GM21576 (cell line): Measurements from ENCODE around the gene MYL6B.
A peak's percentile ranks its signal among the peaks of the same experiment; 100 is the strongest.
"Not testable (repeated sequence)": the region's sequence is repeated elsewhere in the genome, so short reads cannot be mapped to it uniquely, and the experiment has no call there.

Source experiments
- ATAC-seq: cut with Tn5 transposase; IDR thresholded peaks from one replicate; pipeline ENCODE4 v1.9.1; 2021; ENCODE audit warnings: mild to moderate bottlenecking, moderate library complexity; ENCODE audit not compliant: unreplicated experiment

MYL6B gene

DNA sequence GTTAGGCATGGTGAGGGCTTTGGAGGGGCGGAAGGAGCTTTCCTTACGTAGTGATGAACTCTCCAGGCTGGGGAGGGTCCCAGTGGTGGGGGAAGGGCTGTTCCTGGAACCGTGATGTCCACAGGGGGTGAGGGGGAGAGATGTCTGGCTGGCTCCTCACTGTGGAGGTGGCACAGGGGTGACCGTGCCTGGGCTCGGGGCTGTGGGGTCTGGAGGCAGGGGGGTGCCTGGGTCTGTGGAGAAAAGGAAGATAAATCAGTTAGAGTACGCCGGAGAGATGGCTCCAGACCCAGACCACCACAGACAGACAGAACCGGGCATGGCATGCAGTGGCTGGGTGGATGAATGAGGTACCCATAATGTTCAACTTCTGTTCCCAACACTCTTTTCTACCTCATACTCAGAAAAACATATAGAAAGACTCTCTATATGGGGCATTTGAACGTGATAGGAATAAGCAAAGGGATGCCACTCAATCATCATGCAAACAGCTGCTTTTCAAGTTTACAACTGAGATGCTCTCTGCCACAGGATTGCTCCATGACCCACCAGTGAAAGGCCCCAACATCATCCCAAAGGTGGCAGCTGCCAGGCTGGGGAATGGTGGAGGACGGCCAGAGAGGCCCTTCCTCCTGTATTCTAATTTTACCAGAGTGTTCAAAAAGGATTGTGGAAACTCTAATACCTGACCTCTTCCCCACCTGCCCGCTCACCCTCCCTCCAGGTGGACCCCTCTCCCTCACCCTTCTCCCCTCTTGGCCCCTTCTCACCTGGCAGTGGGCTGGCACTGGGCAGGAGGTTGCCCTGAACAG is 11.4 kb downstream of the MYL6B start:
- ATAC-seq, result no peak

DNA sequence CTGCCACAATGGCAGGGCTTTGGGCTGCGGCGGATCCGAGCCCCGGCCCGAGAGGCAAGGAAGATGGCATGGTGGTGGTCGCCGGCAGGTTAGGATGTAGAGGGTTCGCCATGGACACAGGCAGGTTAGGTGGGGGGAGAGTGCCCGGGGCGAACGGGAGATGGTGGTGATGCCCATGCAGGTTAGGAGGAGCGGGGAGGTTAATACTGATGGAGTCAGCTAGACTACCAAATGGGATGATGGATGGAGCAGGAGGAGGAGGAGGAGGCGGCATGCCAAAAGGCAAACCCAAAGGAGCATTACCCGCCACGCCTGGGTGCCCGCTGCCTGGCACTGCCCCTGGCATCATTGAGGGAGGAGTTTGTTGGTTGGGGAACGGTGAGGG is 11.9 kb downstream of the MYL6B start:
- ATAC-seq, result no peak

DNA sequence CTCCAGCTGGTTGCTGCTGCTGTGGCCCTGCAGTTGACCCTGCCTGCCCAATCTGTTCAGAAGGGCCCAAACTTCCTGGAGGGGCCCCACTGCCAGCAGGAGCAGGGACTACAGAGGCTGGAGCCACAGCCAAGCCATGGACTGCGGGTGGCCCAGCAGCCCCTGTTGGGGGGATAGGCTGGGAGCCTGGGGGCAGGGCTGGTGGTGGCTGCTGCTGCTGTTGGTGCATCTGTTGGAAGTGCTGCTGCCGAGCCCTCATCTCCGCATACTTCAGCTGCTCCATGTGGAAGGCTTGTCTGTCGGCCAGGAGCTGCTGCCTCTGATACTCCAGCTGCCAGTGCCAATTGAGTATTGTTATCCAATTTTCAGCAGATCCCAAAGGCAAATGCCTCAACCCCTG is 13.0 kb downstream of the MYL6B start:
- ATAC-seq, result no peak

DNA sequence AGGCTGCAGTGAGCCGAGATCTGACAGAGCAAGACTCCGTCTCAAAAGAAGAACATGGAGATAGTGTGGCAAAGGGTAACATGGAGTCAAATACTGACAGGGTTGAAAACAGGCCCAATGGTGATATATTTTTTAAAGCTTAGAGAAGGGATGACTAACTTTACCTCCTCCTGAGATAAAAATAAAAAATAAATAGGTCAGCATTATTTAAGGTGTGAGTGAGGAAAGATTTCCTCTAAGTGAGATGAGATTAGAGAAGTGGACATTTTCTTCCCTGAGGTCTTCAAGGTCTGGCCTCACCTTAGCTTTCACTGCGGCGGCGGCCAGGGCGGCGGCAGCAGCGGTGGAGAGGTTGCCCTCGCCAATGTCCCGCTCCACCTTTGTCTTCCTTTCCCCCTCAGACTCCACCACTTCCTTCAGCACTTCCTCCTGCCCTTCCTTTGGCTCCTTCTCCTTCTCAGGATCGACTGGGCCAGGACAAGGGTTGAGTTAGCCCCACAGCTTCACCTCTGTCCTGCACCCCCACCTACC is 16.9 kb downstream of the MYL6B start:
- ATAC-seq, result no peak

DNA sequence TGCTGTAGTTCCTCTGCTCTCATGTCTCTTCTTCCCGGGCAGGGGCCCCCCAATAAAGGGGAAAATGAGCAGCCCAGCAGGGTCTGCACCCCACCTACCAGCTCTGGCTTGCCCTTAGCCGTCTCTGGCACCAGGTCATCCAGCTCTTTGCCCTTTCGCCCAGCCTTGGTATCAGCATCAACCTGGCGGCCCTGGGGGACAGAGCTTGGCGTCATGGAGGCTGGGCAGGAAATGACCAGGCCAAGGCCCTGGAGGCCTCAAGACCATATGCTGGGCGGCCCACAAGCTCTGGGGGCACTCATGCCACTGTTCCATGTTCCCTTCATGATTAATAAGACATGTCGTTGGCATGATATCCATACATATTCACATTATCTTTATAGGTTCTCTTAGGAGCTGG is 20.5 kb downstream of the MYL6B start:
- ATAC-seq, result no peak

DNA sequence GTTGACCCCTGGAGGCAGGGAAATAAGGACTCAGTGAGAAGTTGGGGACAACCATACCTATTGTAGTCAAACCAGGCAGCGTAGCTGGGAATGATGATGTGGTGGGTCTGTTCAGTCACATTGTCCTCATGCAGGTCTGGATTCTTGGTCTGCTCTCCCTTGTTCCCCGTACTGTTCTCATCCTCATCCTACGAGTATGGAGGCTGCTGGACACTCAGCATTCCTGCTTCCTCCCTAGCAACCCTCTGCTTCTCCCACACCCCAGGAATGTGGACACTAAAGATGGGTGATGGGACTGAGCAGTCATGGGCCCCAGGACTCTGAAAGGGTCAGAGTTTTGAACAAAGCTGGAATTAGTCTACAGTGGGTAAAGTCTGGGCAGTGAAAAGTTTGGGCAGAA is 26.0 kb downstream of the MYL6B start:
- ATAC-seq, result no peak

DNA sequence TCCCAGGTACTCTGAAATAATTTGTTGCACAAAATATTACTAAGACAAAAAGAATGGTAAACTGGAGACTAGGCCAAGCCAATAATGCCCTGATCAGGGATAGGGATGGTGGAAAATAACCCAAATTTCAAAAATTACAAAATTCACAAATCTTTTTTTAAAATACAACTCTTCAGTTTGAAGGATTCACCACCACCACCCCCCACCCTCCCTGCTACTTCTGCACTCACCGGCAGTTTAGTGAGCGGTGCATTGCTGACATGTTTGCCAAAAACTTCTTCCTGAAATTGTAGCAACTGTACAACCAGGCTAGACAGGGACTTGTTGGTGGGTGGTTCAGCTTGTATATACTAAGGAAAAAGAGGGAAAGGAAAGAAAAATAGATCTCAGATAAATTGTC is 34.6 kb downstream of the MYL6B start:
- ATAC-seq, result no peak

DNA sequence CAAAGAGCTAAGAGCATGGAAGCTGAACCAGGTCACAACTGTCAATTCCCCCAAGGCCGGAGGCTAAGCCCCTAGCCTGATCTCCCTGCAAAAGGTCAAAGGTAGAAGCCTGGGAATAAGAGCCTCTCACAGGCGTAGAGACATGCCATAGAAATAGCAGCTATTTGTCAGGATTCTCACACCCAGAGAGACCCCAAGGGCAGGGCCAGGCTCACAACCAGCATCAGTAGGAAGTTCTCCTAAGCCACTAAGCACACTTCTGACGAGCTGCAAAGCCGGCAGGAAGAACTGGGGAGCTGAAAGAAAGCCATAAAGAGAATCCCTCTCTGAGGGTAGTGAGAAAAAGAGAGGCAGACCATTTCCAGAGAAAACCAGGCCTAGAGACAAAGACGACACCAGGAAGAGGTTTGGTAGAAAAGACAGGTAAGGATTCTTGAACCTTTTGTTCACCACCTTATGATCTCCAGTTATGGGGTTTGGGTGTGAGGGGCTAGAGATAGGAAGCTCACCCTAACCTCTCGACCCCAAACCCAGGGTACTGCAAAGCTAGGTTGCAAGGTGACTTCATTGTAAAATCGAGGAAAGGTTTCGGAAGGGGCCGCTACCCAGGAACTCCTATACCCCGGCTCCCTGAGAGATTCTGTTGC is 35.9 kb downstream of the MYL6B start:
- ATAC-seq, result no peak

DNA sequence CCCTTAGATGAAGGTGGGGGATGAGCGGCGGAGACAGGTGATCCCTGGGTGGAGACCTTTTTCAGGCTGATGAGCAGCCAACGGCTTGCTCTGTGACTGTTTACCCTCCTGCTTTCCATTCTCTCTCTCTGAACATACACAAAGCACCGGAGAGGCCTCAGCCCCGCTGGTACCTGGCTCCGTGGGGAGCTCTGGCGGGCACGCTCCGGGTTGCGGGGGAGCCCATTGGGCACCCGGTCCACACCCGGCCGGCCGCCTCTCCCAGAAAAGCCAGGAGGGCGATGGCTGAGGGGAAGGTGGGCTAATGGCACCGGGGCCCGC is 36.4 kb downstream of the MYL6B start:
- no peak for ATAC-seq

DNA sequence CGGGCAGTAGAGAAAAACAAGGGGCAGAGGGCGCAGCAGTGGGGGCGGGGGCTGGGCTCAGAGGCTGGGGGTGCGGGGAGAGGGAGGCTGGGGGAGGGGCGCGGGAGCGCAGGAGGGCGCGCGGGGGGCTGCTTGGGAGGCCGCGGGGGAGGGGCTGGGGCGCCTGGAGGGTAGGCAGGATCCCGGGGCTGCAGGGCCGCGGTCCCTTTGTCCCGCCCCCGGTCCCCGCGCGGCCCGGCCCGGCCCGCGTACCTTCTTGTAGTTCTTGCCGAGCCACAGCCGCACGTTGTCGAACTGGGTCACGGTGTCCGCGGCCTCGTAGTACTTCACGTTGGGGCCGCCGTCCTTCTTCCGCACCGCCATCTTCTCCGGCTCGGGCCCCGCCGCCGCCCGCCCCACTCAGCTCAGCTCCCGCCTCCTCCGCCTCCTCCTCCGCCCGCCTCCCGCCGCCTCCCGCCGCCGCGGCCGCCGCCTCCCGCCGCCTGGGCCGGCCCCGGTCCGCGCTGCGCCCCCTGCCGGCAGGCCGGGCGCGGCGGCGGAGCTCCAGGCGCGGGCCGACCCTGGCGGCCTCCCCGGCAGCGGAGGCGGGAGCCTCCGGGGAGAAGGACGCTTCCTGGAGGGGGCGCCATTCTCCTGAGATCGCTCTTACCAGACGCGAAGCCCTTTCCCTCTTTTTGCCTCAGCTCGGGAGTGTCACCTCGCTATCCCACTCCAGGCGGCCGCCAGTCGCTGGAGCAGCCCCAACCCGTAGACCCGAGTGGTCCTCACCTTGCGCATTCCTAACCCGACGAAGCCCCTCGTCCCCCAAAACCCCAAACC is 36.9 kb downstream of the MYL6B start, which contains the start of gene SMARCC2:
Gene SMARCC2 (minus strand): TSS at position 385 of the 819 bp plus-strand sequence. CDS start 22 bp downstream, at position 363.
- ATAC-seq, result peak; percentile 54

DNA sequence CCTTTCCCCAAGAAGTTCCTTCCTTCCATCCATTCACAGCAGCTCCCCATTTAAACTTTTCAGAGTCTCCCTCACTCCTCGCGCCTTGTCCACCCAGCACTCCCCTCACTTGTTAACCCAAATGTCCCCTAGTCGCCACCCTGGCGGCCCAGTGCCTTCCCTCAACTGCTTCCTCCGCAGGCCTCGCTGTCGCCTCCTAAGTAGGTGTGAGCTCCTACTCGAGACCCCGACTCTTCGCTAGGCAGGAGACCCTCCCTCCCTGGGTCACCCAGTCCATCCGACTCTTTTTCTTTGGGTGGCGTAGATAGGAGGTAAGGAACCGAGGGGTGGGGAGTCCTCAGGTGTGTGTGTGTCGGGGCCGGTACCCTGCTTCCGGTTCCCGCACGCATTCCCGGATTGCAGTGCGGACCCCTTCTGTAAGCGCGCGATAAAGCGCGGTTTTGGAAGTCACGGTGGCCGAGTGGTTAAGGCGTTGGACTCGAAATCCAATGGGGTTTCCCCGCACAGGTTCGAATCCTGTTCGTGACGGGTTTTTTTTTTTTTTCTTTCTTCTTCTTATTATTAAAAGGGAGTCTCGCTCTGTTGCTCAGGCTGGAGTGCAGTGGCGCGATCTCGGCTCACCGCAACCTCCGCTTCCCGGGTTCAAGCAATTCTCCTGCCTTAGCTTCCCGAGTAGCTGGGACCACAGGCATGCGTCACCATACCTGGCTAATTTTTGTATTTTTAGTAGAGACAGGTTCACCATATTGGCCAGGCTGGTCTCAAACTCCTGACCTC is 37.7 kb downstream of the MYL6B start:
- ATAC-seq, result peak; percentile 35

DNA sequence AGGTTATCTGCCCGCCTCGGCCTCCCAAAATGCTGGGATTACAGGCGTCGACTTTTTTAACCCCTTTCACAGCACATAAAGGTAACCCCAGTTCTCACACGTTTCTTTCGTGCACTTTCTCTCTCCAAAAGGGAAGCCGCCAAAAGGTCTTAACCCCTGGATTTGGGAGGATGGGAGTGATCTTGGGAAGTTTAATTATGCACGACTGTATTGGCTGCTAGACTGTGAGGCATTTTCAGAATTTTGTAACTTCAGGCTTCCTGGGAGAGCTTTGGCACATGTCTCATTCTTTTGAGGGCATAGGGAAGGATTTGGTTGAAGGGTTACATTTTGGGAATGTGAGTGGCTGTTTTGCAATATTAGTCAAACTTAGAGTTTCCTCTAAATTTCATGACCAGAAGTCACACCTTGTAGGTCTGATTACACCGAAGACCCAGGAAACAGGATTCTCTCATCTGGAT is 38.3 kb downstream of the MYL6B start:
- no peak for ATAC-seq

DNA sequence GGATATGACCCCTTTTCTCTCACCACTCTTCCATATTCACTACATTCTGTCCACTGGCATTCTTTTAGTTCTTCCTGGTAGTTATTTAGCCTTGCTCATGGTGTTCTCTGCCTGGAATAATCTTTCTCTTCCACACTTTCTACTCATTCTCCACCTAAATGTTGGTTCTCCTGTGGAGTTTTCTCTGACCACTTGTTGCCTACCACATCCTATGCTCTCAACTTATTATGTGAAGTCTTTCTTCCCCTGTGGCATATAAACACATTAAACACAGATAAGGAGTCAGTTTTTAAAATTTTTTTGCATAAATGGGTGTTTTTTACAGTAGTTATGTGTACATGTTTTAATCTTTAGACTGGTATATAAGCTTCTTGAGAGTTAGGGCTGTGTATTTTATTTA is 40.2 kb downstream of the MYL6B start:
- ATAC-seq, result no peak

DNA sequence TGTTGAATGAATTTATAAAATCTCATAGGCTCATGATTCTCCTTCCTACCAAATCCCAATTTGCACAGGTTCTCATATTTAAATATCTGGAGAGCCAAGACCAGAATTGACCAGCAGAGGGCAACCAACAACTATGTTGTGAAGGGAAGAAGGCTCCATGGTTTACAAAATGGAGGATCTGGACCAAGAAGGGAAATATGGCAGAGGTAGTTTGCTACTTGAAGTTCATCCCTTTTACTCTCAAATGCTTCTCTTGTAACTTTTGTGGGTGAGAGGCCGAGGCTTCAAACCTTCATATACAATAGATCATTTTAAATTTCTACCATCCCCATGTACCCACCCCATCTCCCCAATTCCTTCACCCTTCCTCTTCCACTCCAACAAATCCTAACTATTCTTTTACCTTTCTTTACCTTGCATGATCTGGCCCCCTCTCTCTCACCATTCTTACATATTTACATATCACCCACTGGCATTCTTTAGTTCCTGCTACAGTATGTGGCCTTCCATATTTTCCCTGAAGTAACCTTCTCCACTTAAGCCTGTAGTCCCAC is 40.7 kb downstream of the MYL6B start:
- no peak for ATAC-seq

DNA sequence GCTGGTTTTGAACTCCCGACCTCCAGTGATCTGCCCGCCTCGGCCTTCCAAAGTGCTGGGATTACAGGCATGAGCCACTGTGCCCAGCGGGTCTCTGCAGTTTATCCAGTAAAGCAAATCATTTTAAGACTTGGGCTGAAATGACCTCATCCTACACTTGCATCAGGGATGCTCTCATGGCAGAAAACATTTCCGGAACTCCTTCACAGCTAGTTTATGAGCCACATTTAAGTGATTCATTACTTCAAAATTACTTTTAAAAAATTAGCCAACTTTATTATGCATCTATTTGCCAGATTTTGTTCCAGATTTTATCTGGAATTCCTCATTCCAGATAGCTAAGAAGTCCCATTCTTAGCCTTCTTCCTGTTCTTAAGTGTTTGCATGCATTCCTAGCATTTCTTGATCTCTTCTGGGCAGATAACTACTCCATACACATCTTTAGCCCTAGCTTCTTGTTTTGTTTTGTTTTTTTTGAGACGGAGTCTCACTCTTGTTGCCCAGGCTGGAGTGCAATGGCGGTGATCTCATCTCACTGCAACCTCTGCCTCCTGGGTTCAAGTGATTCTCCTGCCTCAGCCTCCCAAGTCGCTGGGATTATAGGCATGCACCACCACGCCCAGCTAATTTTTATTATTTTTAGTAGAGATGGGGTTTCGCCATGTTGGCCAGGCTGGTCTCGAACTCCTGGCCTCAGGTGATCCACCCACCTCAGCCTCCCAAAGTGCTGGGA is 44.6 kb downstream of the MYL6B start:
- not testable (repeated sequence) for ATAC-seq

DNA sequence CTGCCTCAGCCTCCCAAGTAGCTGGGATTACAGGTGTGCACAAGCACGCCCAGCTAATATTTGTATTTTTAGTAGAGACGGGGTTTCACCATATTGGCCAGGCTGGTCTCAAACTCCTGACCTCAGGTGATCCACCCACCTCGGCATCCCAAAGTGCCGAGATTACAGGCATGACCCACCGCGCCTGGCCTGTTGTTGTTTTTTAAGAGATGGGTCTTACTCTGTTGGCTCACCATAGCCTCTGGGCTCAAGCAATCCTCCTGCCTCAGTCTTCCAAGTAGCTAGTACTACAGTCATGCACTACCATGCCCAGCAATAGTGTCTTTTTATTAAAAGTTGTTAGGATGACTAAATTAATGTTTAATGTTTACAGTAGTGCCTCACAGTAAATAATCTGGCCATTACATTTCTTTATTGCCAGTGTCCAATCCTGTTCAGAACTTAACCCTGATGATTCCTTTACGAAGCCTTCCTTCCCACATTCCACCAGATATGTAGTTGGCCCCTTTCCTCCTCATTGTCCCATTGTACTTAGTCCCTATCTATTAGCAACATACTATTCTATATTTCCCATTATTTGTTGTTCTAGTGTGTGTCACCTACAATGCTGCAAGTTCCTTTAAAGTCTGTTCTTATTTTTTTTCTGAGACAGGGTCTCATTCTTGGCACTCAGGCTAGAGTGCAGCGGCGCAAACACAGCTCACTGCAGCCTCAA is 45.7 kb downstream of the MYL6B start:
- no peak for ATAC-seq

DNA sequence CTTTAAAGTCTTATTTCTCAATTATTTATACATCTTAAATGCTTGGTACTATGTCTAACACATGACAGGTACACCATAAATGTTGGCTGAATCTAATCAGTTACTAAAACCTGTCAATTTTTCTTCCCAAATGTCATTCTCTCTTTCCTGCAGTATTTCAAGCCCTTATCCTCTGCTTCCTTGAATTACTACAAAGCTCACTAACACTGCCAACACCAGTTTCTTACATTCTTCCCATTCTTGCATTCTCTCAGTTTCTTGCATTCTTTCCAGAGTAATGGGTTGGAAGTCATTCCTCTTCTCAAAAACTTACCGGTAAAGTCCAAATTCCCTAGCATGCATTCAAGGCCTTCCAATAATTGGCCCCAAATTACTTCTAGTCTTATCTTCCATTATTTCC is 46.4 kb downstream of the MYL6B start:
- ATAC-seq, result no peak

DNA sequence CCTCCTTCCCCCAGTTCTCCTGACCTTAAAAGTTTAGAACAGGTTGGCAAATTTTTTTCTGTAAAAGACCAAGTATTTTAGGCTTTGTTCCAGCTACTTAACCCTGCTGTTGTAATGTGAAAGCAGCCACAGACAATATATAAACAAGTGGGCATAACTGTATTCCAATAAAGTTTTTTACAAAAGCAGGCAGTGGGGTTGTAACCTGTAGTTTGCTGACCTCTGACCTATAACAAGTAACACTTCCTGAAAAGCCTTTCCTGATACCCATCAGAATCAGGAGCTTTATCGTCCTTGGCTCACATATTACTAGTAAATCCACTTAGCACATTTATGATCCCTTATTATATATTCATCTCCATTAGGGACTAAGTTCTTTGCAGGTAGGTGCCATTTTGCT is 50.0 kb downstream of the MYL6B start:
- no peak for ATAC-seq

DNA sequence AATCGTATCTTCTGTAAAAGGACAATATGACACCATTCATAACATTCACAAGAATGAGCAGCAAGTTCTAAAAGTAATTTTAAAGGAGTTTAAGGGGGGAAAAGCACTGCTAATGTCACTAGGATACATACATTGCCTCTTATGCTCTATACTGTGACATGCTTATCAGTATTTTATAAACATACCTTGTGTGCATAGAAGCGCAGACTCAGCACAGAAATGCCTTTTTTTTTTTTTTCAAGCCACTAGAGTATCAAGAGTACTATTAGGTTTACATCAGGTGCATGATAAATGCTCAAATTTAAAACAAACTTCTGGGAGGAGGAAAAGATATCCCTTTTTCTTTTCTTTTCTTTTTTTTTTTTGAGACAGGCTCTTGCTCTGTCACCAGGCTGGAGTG is 50.5 kb downstream of the MYL6B start:
- ATAC-seq, result no peak
